NT2/D1 (cell line): Measurements from ENCODE around the gene OPCML.

Experiments
- SUZ12 ChIP-seq: IDR thresholded peaks from 2 replicates; pipeline ENCODE4 v1.6.1; 2011; ENCODE audit not compliant: insufficient read length, insufficient read depth; ENCODE audit errors: extremely low read depth
- YY1 ChIP-seq: IDR thresholded peaks from 2 replicates; pipeline ENCODE4 v1.6.1; 2011; ENCODE audit not compliant: insufficient read length, insufficient read depth
- ZNF274 ChIP-seq: IDR thresholded peaks from 2 replicates; pipeline ENCODE4 v1.6.1; 2011; ENCODE audit warnings: mild to moderate bottlenecking, low read depth, low read length

DNA sequence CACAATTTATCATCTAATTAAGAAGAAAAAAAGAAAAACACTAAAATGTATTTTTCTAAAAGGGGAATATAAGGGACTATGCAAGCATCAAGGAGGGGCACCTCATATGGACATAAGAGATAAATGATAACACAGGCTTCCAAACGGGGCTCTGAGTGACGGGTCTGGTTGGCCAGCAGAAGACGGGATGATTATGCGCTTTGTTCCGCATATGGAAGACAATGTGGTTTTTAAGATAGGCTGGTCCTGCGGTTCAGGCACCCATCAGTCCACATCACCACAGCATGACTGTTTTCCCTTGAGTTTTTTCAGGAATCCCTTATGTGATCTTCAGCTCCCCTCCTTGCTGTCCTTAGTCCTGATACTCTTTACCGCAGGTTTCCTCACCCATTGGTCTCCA is 404.6 kb downstream of the OPCML start:
- TF ChIP-seq YY1 (no peak), ZNF274 (no peak), SUZ12 (no peak)
